Measurements from ENCODE around the gene TCHH. TPM values are rescaled to one million over a fixed set of nuclear protein-coding genes. Genes with fewer than 3 reads are reported as not detected.

Gene TCHH
- total and polyA plus RNA-seq, 8 donors = 0.03 to 0.42 (median 0.06) TPM; not detected in 1

DNA sequence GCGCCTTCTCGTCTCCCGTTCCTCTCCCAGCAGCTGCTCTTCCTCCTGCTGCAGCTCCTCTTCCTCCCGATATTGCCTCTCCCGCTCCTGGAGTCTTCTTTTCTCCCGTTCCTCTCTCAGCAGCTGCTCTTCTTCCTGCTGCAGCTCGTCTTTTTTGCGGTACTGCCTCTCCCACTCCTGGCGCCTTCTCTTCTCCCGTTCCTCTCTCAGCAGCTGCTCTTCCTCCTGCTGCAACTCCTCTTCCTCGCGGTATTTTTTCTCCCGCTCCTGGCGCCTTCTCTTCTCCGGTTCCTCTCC is 5.3 kb downstream of the TCHH start:
- DNase-seq (no peak), FAIRE-seq (no peak), ATAC-seq (no peak)
- no peak for TF ChIP-seq CTCF (IDR thresholded peaks at IDR 0.05)
- Histone ChIP-seq H3K36me3 (no peaks in the 10 kb centered on the region), H3K4me1 (peaks cover 0 to 6% (median 5%) of the 10 kb centered on the region in 3 donors), H3K9me3 (no peaks in the 10 kb centered on the region), H3K27me3 (peaks cover 9 to 54% (median 17%) of the 10 kb centered on the region in 4 donors), H3K4me3 (peak overlapping the region in 2 of 4 donors; percentile 27 to 60), H3K27ac (no peak overlapping the region)
- intact Hi-C loops (cut with DNase I) = no loop called here
- 5 to 11% methylated on average over 15 of the region's 15 CpGs for WGBS, 2 donors

- peaks cover 9 to 53% (median 19%) of the 10 kb centered on the region in 4 donors for H3K27me3 ChIP-seq
- no peaks in the 10 kb centered on the region for H3K36me3 ChIP-seq
- 4 to 7% methylated on average over 31 of the region's 31 CpGs for WGBS, 2 donors
- peaks cover 0 to 6% (median 5%) of the 10 kb centered on the region in 3 donors for H3K4me1 ChIP-seq
- no peak for ATAC-seq
- FAIRE-seq = no peak
- H3K9me3 ChIP-seq = no peaks in the 10 kb centered on the region
- H3K4me3 ChIP-seq = peak overlapping the region in 2 of 4 donors; percentile 27 to 60
- TF ChIP-seq CTCF (IDR thresholded peaks at IDR 0.05) = no peak
- intact Hi-C loops (cut with DNase I) = no loop called here
- DNase-seq = no peak
- no peak overlapping the region for H3K27ac ChIP-seq
Observed at GRCh38 chr1:152109231-152109997, 5.8 kb downstream of the TCHH start.

DNA sequence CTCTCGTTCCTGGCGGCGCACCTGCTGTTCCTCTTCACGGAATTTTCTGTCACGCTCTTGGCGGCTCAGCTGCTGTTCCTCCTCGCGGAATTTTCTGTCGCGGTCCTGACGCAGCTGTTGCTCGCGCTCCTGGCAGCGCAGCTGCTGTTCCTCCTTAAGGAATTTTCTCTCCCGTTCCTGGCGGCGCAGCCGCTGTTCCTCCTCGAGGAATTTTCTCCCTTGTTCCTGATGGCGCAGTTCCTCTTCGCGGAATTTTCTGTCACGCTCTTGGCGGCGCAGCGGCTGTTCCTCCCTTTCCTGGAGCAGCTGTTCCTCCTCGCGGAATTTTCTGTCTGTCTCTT is 6.4 kb downstream of the TCHH start:
- no peak for DNase-seq
- no peak for TF ChIP-seq CTCF (IDR thresholded peaks at IDR 0.05)
- WGBS, 2 donors = 14 to 21% methylated on average over 28 of the region's 28 CpGs
- H3K4me1 ChIP-seq = peaks cover 0 to 6% (median 5%) of the 10 kb centered on the region in 3 donors
- H3K9me3 ChIP-seq = no peaks in the 10 kb centered on the region
- no peak overlapping the region for H3K27ac ChIP-seq
- no peaks in the 10 kb centered on the region for H3K36me3 ChIP-seq
- no peak for FAIRE-seq
- intact Hi-C loops (cut with DNase I) = no loop called here
- peak overlapping the region in 2 of 4 donors; percentile 27 to 60 for H3K4me3 ChIP-seq
- H3K27me3 ChIP-seq = peaks cover 9 to 52% (median 19%) of the 10 kb centered on the region in 4 donors
- ATAC-seq = no peak

GRCh38 chr1:152107984-152108881 is 7.0 kb downstream of the TCHH start:
- no peaks in the 10 kb centered on the region for H3K36me3 ChIP-seq
- peaks cover 0 to 6% (median 5%) of the 10 kb centered on the region in 3 donors for H3K4me1 ChIP-seq
- no peak overlapping the region for H3K27ac ChIP-seq
- H3K9me3 ChIP-seq = no peaks in the 10 kb centered on the region
- intact Hi-C loops (cut with DNase I) = no loop called here
- H3K4me3 ChIP-seq = peak overlapping the region in 1 of 4 donors; percentile 1
- WGBS, 2 donors = 10% methylated on average over 67 of the region's 67 CpGs
- peak in 1 of 6 donors; percentile 24 for DNase-seq
- ATAC-seq = no peak
- TF ChIP-seq CTCF (IDR thresholded peaks at IDR 0.05) = no peak
- no peak for FAIRE-seq
- H3K27me3 ChIP-seq = peaks cover 9 to 52% (median 18%) of the 10 kb centered on the region in 4 donors

Data from pancreas (tissue), 10 donors.